Measurements from ENCODE around the gene ANKRD33.
"Not testable (repeated sequence)": the region's sequence is repeated elsewhere in the genome, so short reads cannot be mapped to it uniquely, and the experiment has no call there.

DNA sequence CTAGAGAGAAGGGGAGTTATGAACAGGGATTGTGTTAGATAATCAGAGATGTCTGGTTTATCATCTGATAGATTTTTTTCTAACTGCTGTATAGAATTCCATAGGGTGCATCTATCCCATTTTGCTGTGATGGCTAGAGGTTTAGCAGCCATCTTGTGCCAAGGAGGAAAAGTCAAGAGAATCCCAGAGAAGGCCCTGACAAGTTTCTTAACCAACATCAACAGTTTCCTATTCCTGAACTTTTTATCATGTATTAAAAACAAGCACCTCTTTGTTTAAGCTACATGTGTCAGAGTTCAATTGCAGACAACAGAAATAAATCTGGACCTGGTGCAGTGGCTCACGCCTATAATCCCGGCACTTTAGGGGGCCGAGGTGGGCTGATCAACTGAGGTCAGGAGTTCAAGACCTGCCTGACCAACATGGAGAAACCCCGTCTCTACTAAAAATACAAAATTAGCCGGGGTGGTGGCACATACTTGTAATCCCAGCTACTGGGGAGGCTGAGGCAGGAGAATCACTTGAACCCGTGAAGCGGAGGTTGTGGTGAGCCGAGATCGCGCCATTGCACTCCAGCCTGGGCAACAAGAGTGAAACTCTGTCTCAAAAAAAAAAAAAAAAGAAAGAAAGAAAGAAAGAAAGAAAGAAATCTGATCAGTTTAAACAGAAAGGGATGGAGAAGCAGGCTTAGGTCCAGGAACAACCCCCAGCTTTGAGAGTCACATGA lies 2.4 kb upstream of the ANKRD33 start:
- TF ChIP-seq EZH2phosphoT487 (IDR thresholded peaks at IDR 0.05; ENCODE audit: borderline replicate concordance, low read length): not testable (repeated sequence)
- TF ChIP-seq, protein P1, sequence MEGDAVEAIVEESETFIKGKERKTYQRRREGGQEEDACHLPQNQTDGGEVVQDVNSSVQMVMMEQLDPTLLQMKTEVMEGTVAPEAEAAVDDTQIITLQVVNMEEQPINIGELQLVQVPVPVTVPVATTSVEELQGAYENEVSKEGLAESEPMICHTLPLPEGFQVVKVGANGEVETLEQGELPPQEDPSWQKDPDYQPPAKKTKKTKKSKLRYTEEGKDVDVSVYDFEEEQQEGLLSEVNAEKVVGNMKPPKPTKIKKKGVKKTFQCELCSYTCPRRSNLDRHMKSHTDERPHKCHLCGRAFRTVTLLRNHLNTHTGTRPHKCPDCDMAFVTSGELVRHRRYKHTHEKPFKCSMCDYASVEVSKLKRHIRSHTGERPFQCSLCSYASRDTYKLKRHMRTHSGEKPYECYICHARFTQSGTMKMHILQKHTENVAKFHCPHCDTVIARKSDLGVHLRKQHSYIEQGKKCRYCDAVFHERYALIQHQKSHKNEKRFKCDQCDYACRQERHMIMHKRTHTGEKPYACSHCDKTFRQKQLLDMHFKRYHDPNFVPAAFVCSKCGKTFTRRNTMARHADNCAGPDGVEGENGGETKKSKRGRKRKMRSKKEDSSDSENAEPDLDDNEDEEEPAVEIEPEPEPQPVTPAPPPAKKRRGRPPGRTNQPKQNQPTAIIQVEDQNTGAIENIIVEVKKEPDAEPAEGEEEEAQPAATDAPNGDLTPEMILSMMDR (conservative IDR thresholded peaks at IDR 0.05; ENCODE audit: low read depth, low read length): not testable (repeated sequence)
